Trophoblast cell (in vitro differentiated cells and primary cell): ENCODE measurements around the gene AGGF1.

Experiments
- DNase-seq, 2 donors: peaks; one replicate each; pipeline ENCODE4 v3.0.0-alpha.2; 2016
- H2AFZ ChIP-seq: 2 replicates; pipeline ENCODE4 v1.6.1; 2013; ENCODE audit warnings: low read length, moderate library complexity, mild to moderate bottlenecking; ENCODE audit not compliant: insufficient read depth, poor library complexity
- H2AK5ac ChIP-seq: 2 replicates; pipeline ENCODE4 v1.6.1; 2013; ENCODE audit warnings: mild to moderate bottlenecking, low read length
- H2BK120ac ChIP-seq: 2 replicates; pipeline ENCODE4 v1.6.1; 2013; ENCODE audit warnings: low read length, mild to moderate bottlenecking, moderate library complexity; ENCODE audit not compliant: insufficient read depth, poor library complexity
- H2BK12ac ChIP-seq: 2 replicates; pipeline ENCODE4 v1.6.1; 2013; ENCODE audit warnings: mild to moderate bottlenecking, low read length, moderate library complexity
- H2BK5ac ChIP-seq: 2 replicates; pipeline ENCODE4 v1.6.1; 2013; ENCODE audit warnings: low read length, low read depth, moderate library complexity, mild to moderate bottlenecking; ENCODE audit not compliant: poor library complexity
- H3K14ac ChIP-seq: 2 replicates; pipeline ENCODE4 v1.6.1; 2013; ENCODE audit warnings: mild to moderate bottlenecking, low read length
- H3K18ac ChIP-seq: 2 replicates; pipeline ENCODE4 v1.6.1; 2013; ENCODE audit warnings: mild to moderate bottlenecking, low read length
- H3K23ac ChIP-seq: 2 replicates; pipeline ENCODE4 v1.6.1; 2013; ENCODE audit warnings: low read length
- H3K27ac ChIP-seq: 2 replicates; pipeline ENCODE4 v1.5.1; 2013; ENCODE audit warnings: low read depth, mild to moderate bottlenecking, inconsistent platforms, low read length, moderate library complexity
- H3K27me3 ChIP-seq: 2 replicates; pipeline ENCODE4 v1.6.1; 2013; ENCODE audit warnings: inconsistent platforms, mild to moderate bottlenecking, low read length, moderate library complexity; ENCODE audit not compliant: insufficient read depth
- H3K36me3 ChIP-seq, 2 experiments: 1 replicate in 1 of 2; 2 replicates in 1 of 2; pipeline ENCODE4 v1.6.1; 2013; ENCODE audit warnings: low read length in 2 of 2, mild to moderate bottlenecking in 2 of 2, moderate library complexity in 1 of 2; ENCODE audit not compliant: insufficient read depth in 2 of 2, control insufficient read depth in 1 of 2
- H3K4ac ChIP-seq: 2 replicates; pipeline ENCODE4 v1.6.1; 2013; ENCODE audit warnings: low read depth, mild to moderate bottlenecking, low read length, moderate library complexity
- H3K4me1 ChIP-seq, 2 experiments: 1 replicate in 1 of 2; 2 replicates in 1 of 2; pipeline ENCODE4 v1.6.1; 2013; ENCODE audit warnings: low read length in 2 of 2, mild to moderate bottlenecking in 2 of 2, moderate library complexity in 1 of 2; ENCODE audit not compliant: insufficient read depth in 2 of 2, control insufficient read depth in 1 of 2
- H3K4me2 ChIP-seq: 2 replicates; pipeline ENCODE4 v1.6.1; 2013; ENCODE audit warnings: inconsistent platforms, mild to moderate bottlenecking, low read length, moderate library complexity
- H3K4me3 ChIP-seq: 2 replicates; pipeline ENCODE4 v1.5.1; 2013; ENCODE audit warnings: mild to moderate bottlenecking, low read depth, low read length, inconsistent platforms
- H3K79me1 ChIP-seq: one replicate; pipeline ENCODE4 v1.6.1; 2013; ENCODE audit warnings: low read length
- H3K79me2 ChIP-seq: 2 replicates; pipeline ENCODE4 v1.6.1; 2013; ENCODE audit warnings: low read length, mild to moderate bottlenecking; ENCODE audit not compliant: control insufficient read depth, insufficient read depth, poor library complexity
- H3K9ac ChIP-seq: 2 replicates; pipeline ENCODE4 v1.6.1; 2013; ENCODE audit warnings: mild to moderate bottlenecking, low read length
- H3K9me3 ChIP-seq: 2 replicates; pipeline ENCODE4 v1.6.1; 2013; ENCODE audit warnings: low read depth, mild to moderate bottlenecking, control low read depth, inconsistent platforms, low read length; ENCODE audit not compliant: insufficient read depth
- H4K12ac ChIP-seq: 2 replicates; pipeline ENCODE4 v1.6.1; 2013; ENCODE audit warnings: low read depth, mild to moderate bottlenecking, low read length, moderate library complexity
- H4K8ac ChIP-seq: 2 replicates; pipeline ENCODE4 v1.6.1; 2013; ENCODE audit warnings: low read depth, mild to moderate bottlenecking, low read length, moderate library complexity
- H4K91ac ChIP-seq: one replicate; pipeline ENCODE4 v1.6.1; 2013; ENCODE audit warnings: low read depth, mild to moderate bottlenecking, low read length, moderate library complexity
- WGBS: extraction: QIAGEN DNeasy Blood & Tissue Kit; methylation state at CpG from one replicate; pipeline ENCODE4 v1.1.7; 2013; ENCODE audit warnings: missing lambda C conversion rate; ENCODE audit not compliant: insufficient read length, insufficient coverage; ENCODE audit errors: extremely low coverage; 5-methylcytosine and 5-hydroxymethylcytosine counted together

AGGF1 gene

DNA sequence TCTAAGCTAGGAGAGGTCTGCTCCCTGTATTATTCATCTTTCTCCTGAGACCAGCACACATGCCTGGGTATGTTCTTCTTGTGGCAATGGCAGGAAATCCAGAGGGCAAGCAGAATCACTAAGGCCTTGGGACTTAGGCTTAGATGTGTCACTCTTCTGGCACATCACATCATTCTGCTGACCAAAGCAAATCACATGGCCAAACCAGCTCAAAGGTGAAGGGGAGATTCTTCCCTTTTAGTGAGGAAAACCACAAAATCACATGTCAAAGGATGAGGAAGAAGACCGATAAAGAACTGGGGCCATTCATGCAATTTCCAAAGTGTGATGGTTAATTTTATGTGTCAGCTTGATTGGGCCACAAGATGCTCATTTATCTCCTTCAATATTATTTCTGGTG is 5.7 kb upstream of the AGGF1 start:
- Histone ChIP-seq H2AK5ac (no peak overlapping the region), H3K36me3 (no peaks in the 10 kb centered on the region), H4K91ac (no peak overlapping the region), H3K4me2 (no peak overlapping the region), H3K27me3 (no peaks in the 10 kb centered on the region), H3K4me3 (no peak overlapping the region), H3K79me2 (no peaks in the 10 kb centered on the region), H3K4ac (no peak overlapping the region), H4K8ac (no peak overlapping the region), H2BK5ac (no peak overlapping the region), H3K18ac (no peak overlapping the region), H3K79me1 (no peaks in the 10 kb centered on the region), H2BK120ac (no peak overlapping the region), H3K14ac (no peak overlapping the region), H3K9ac (no peak overlapping the region), H3K27ac (no peak overlapping the region), H4K12ac (no peak overlapping the region), H3K4me1 (no peaks in the 10 kb centered on the region), H2AFZ (no peak overlapping the region), H2BK12ac (no peak overlapping the region), H3K23ac (no peak overlapping the region), H3K9me3 (peaks cover 4% of the 10 kb centered on the region)
- DNase-seq = peak in 1 of 2 donors; percentile 11
- WGBS = no CpG with 5 or more reads among the region's 1 CpG

DNA sequence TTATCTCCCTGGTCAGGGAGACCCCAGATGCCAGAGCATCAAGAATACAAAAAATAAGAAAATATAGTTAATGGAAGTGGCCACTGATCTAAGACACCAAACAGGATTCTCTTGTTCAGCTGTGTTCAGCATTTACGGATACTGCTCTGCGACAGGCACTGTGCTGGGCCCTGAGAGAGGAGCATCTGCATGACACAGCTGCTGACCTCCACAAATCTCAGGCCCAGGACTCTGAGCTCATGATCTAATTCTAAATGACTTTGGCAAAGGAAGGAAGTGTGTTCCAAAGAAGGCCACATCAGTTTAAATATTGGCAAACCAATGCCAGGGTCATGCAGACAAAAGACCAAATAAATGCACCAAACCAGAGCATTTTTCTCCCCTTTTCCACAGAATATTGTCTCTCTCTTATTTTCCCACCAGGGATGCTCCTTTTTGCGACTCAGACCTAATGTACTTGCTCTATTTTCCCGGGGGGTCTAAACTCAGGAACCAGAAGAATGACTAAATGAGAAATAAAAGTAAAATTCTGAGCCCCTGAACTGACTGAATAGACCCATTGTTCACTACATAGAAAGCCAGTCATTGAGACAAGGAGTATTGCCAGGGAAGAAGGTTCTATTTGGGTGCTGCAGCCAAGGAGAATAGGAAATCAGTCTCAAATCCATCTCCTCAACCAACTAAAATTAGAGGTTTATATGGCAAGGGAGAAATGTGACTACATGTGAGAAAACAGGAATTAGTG is 1.4 kb upstream of the AGGF1 start:
- Histone ChIP-seq H2BK5ac (no peak overlapping the region), H2AK5ac (no peak overlapping the region), H3K79me2 (peaks cover 4% of the 10 kb centered on the region), H3K4me2 (no peak overlapping the region), H4K91ac (no peak overlapping the region), H3K14ac (no peak overlapping the region), H3K4ac (no peak overlapping the region), H3K27me3 (no peaks in the 10 kb centered on the region), H2BK12ac (no peak overlapping the region), H3K23ac (no peak overlapping the region), H3K18ac (no peak overlapping the region), H2BK120ac (no peak overlapping the region), H3K27ac (no peak overlapping the region), H3K4me1 (no peaks in the 10 kb centered on the region), H2AFZ (no peak overlapping the region), H4K8ac (no peak overlapping the region), H3K9me3 (peaks cover 5% of the 10 kb centered on the region), H3K79me1 (peaks cover 8% of the 10 kb centered on the region), H4K12ac (no peak overlapping the region), H3K9ac (no peak overlapping the region), H3K36me3 (no peaks in the 10 kb centered on the region), H3K4me3 (no peak overlapping the region)
- no peak for DNase-seq
- no CpG with 5 or more reads among the region's 4 CpGs for WGBS

DNA sequence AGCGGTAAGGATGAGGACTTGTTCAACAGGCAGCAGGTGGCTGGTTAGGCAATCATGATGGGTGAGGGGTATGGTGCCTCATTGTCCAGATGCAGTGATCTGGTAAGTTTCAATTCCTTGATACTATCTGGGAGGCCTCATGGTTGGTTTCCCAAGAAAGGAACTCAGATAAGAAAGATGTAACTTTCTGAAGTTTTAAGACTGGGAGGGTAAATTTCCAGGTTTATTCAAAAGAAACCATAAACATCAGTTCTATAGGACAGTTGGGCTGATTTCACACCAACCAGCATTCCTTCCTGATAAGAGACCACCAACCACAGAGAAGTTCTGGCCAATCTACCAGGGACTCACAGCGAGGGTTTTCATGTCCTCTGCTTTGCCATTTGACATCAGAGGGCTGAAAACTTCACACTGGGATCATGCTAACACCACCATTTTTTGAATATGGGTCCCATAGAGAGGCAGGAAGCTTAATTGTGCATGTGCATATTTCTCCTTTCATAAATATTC is 773 bp upstream of the AGGF1 start:
- no peak overlapping the region for H4K12ac ChIP-seq
- H3K27me3 ChIP-seq = no peaks in the 10 kb centered on the region
- H3K4me2 ChIP-seq = no peak overlapping the region
- H3K9ac ChIP-seq = no peak overlapping the region
- no peak overlapping the region for H3K14ac ChIP-seq
- H4K8ac ChIP-seq = no peak overlapping the region
- H3K23ac ChIP-seq = no peak overlapping the region
- H3K79me2 ChIP-seq = peaks cover 4% of the 10 kb centered on the region
- H3K4me3 ChIP-seq = no peak overlapping the region
- H3K36me3 ChIP-seq = no peaks in the 10 kb centered on the region
- H3K4ac ChIP-seq = no peak overlapping the region
- H3K79me1 ChIP-seq = peaks cover 8% of the 10 kb centered on the region
- peaks cover 5% of the 10 kb centered on the region for H3K9me3 ChIP-seq
- H3K18ac ChIP-seq = no peak overlapping the region
- no peak overlapping the region for H2BK120ac ChIP-seq
- H4K91ac ChIP-seq = no peak overlapping the region
- H2AFZ ChIP-seq = no peak overlapping the region
- H3K4me1 ChIP-seq = no peaks in the 10 kb centered on the region
- H2BK5ac ChIP-seq = no peak overlapping the region
- no peak overlapping the region for H2AK5ac ChIP-seq
- H2BK12ac ChIP-seq = no peak overlapping the region
- no CpG with 5 or more reads among the region's 2 CpGs for WGBS
- no peak for DNase-seq
- H3K27ac ChIP-seq = no peak overlapping the region

DNA sequence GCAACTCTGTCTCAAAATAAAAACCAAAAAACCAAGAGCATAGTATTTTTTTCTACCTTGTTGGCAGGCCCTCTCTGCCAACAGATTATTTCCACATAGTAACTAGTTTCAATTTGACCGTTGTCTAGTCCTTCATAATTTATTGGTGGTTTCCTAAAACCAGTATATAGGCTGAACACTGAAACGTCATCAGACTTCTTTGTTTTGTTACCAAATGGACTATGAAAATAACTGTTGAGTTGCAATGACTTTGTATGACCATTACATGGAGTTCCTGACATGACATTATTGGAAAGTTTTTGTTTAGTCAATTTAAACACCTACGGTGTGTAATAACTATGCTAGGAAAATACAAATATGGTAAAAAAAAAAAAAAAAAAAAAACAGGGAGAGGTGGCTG is 1.7 kb downstream of the AGGF1 start:
- Histone ChIP-seq H2AK5ac (no peak overlapping the region), H3K36me3 (peaks cover 2 to 3% of the 10 kb centered on the region in 2 experiments), H3K4ac (no peak overlapping the region), H3K4me3 (no peak overlapping the region), H3K18ac (no peak overlapping the region), H3K23ac (no peak overlapping the region), H3K9me3 (peaks cover 5% of the 10 kb centered on the region), H3K27me3 (no peaks in the 10 kb centered on the region), H2BK12ac (no peak overlapping the region), H2BK120ac (no peak overlapping the region), H3K9ac (no peak overlapping the region), H4K91ac (no peak overlapping the region), H3K27ac (no peak overlapping the region), H4K12ac (no peak overlapping the region), H3K79me1 (peaks cover 8% of the 10 kb centered on the region), H3K14ac (no peak overlapping the region), H4K8ac (no peak overlapping the region), H3K4me1 (no peaks in the 10 kb centered on the region), H3K79me2 (peaks cover 4% of the 10 kb centered on the region), H2BK5ac (no peak overlapping the region), H2AFZ (no peak overlapping the region), H3K4me2 (no peak overlapping the region)
- WGBS = no CpG with 5 or more reads among the region's 3 CpGs
- peak in 1 of 2 donors; percentile 53 for DNase-seq
